Retinal pigment epithelial cell (primary cell): ENCODE data around the gene MYBBP1A.
"Not testable (repeated sequence)": the region's sequence is repeated elsewhere in the genome, so short reads cannot be mapped to it uniquely, and the experiment has no call there.

ENCODE experiments used
- DNase-seq: peaks from one replicate; pipeline ENCODE4 v3.0.0-alpha.2; 2010; ENCODE audit warnings: low read depth
- H3K4me3 ChIP-seq: 2 replicates; pipeline ENCODE4 v1.5.1; 2011; ENCODE audit warnings: mild to moderate bottlenecking, low read length, control low read depth, moderate library complexity
- CTCF ChIP-seq: conservative IDR thresholded peaks from 2 replicates; pipeline ENCODE4 v1.5.1; 2011; ENCODE audit warnings: low read depth, low read length, control low read depth, inconsistent platforms

Gene MYBBP1A

GRCh38 chr17:4599505-4600281 is 44.5 kb upstream of the MYBBP1A start:
- no peak overlapping the region for H3K4me3 ChIP-seq
- DNase-seq = no peak
- no peak for TF ChIP-seq CTCF

- DNase-seq = no peak
- no peak overlapping the region for H3K4me3 ChIP-seq
- no peak for TF ChIP-seq CTCF
These were observed 43.8 kb upstream of the MYBBP1A start for GRCh38 chr17:4598776-4599504.

- TF ChIP-seq CTCF = no peak
- no peak overlapping the region for H3K4me3 ChIP-seq
- no peak for DNase-seq
These were observed 42.8 kb upstream of the MYBBP1A start for GRCh38 chr17:4597975-4598374.

GRCh38 chr17:4596636-4597380 is 41.6 kb upstream of the MYBBP1A start:
- H3K4me3 ChIP-seq = no peak overlapping the region
- no peak for DNase-seq
- TF ChIP-seq CTCF = no peak

- H3K4me3 ChIP-seq, DNase-seq: not testable (repeated sequence)
These were observed 40.6 kb upstream of the MYBBP1A start for GRCh38 chr17:4595685-4596342.

GRCh38 chr17:4594931-4595684 is 39.9 kb upstream of the MYBBP1A start:
- no peak for DNase-seq
- no peak overlapping the region for H3K4me3 ChIP-seq
- peak; percentile 46 for TF ChIP-seq CTCF
